Measurements from ENCODE around the gene RLN3.
"Not testable (repeated sequence)": the region's sequence is repeated elsewhere in the genome, so short reads cannot be mapped to it uniquely, and the experiment has no call there.

The RLN3 gene

GRCh38 chr19:13995017-13995728, 32.8 kb upstream of the RLN3 start:
- DNase-seq: no peak

GRCh38 chr19:13995878-13996765, 31.8 kb upstream of the RLN3 start:
- no peak for DNase-seq

GRCh38 chr19:13996928-13997630, 30.9 kb upstream of the RLN3 start:
- no peak for DNase-seq

GRCh38 chr19:13997631-13997962, 30.4 kb upstream of the RLN3 start:
- no peak for DNase-seq

DNA sequence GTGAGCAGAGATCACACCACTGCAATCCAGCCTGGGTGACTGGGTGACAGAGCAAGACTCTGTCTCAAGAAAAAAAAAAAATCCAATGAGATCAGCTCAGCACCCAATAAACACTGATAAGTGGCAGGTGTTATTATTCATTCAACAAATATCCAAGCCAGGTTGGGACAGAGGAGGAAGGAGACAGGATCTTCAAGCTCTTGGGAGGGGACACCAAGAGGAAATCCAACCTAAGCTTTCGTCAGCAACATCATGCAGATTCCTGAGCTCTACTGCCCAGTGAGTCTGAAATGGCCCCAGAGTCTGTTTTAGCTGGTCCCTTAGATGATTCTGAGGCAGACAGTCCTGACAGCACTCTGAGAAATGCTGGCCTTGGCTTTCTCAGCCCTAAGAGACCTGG, 29.5 kb upstream of the RLN3 start:
- DNase-seq: no peak

DNA sequence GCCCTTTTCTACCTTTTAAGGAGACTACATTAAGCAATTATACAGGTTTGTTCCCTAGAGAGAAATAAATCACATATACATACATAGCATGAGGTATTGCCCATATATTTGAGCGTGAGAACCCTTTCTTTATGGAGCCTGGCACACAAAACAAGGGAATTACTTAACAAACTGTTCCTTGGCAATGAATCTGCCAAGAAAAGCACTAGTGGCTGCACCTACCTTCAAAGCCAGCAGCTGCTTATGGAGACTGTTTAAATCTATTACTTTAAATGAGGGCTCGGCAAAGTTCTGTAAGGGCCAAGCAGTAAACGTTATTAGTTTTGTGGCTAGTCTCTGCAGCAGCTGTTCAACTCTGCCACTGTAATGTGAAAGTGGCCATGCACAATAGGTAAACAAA, 28.9 kb upstream of the RLN3 start:
- DNase-seq: no peak

DNA sequence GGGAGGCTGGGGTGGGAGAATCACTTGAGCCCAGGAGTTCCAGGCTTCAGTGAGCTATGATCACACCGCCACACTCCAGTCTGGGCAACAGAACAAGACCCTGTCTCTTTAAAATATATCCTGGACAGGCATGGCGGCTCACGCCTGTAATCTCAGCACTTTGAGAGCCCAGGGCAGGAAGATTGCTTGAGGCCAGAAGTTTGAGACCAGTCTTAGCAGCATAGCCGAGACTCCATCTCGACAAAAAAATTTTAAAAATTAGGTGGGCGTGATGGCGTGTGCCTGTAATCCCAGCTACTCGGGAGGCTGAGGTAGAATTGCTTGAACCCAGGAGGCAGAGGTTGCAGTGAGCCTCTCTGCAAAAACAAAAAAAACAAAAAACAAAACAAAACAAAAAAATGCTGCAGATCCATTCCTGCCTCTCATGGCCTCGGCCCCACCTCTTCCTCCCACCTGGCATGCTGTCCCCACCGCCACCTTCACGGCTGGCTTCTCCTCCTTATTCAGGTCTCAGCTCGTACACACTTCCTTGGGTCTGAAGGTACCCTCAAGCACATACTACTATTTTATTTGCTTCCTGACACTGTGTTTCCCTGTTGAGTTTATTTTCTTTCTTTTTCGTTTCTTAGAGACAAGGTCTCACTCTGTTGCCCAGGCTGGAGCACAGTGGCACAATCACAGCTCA, 27.1 kb upstream of the RLN3 start:
- DNase-seq: no peak

DNA sequence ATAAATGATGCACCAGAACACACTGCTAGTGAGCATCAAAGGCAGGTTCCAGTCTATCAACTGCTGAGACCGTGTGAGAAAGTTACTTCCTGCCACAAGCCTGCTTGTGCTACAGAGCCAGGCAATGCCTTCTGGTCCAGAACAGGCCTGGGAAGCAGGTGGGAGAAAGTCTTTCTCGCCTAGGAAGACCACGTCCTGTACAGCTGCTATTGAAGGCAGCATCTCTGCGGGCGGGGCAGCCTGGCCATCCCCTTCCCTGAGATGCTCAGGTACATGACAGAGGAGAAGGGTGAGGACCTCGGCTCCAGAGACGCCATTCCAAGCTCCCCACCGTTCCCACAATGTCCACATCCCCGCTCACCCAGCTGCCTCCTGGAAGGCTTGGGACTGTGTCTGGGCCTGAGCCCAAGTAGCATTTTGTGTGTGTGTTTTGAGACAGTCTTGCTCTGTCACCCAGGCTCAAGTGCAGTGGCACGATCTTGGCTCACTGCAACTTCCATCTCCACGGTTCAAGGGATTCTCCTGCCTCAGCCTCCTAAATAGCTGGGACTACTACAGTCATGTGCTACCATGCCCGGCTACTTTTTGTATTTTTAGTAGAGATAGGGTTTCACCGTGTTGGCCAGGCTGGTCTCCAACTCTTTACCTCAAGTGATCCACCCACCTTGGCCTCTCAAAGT, 25.2 kb upstream of the RLN3 start:
- no peak for DNase-seq

DNA sequence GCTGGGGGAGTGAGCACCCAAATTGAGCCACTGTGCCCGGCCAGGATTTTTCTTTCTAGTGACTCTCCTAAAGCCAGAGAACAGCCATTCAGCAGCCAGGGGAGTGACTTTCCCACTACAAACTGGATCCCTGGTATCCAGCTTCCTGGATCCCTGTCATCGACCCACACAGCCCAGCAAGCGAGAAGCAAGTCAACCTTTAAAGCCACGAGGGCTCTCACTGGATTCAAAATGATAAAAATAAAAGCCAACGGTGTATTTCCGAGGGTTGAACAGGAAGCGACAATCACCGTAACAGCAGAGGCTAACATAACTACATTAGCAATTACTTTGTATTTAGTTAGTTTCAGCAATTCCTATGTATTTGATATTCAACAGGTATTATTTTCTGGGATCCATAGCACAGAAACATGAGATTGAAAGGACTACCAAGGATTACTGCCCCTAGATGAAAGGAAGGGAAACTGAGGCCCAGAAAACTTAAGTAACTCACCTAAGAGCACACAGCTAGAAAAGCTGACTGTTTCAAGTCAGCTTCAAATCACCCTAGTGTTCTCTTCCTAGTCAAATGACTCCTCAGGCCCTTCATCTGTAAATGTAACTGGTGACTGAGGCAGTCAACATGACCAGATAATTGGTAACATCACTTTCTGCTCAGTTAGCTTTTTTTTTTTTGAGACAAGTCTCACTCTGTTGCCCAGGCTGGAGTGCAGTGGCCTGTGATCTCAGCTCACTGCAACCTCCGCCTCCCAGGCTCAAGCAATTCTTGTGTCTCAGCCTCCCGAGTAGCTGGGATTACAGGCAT, 24.5 kb upstream of the RLN3 start:
- DNase-seq: no peak

- DNase-seq: no peak
Observed at GRCh38 chr19:14004619-14005348, 23.2 kb upstream of the RLN3 start.

GRCh38 chr19:14005349-14006084, 22.4 kb upstream of the RLN3 start:
- peak; percentile 96 for DNase-seq

GRCh38 chr19:14006085-14006765, 21.7 kb upstream of the RLN3 start, which contains the start of gene RFX1:
TSS of gene RFX1 (minus strand) at chr19:14006320. CDS start at chr19:13993843, 12,477 bp downstream.
- DNase-seq: peak; percentile 100

GRCh38 chr19:14006766-14007562, 21.0 kb upstream of the RLN3 start:
- peak; percentile 98 for DNase-seq

DNA sequence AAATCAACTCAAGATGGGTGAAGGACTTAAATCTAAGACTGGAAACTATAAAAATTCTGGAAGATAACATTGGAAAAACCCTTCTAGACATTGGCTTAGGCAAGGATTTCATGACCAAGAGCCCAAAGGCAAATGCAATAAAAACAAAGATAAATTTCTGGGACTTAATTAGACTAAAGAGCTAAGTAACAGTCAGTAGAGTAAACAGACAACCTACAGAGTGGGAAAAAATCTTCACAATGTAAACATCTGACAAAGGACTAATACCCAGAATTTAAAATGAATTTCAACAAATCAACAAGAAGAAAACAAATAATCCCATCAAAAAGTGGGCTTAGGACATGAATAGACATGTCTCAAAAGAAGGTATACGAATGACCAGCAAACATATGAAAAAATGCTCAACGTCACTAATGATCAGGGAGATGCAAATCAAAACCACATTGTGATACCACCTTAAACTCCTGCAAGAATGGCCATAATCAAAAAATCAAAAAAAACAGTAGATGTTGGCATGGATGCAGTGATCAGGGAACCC, 15.5 kb upstream of the RLN3 start:
- DNase-seq: no peak

DNA sequence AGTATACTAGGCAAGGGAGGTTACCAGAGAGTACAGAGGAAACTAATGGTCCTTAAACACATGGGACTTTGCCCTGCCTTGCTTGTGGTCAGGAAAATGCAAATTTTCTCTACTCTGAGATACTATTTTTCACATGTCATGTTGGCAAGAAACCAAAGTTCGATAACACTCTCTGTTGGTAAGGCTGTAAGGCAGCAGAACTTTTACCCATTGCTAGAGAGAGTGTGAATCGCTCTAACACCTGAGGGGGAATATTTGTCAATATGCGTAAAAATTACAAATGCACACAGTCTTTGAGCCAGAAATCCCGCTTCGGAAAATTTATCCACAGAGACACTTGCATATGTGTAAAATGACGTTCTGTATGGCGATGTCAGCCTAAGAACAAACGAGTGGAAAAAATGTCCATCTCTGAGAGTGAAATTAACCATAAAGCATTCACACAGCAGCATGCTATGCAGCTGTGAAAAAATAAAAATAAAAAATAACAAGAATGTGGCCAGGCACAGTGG, 12.4 kb upstream of the RLN3 start:
- DNase-seq: no peak

DNA sequence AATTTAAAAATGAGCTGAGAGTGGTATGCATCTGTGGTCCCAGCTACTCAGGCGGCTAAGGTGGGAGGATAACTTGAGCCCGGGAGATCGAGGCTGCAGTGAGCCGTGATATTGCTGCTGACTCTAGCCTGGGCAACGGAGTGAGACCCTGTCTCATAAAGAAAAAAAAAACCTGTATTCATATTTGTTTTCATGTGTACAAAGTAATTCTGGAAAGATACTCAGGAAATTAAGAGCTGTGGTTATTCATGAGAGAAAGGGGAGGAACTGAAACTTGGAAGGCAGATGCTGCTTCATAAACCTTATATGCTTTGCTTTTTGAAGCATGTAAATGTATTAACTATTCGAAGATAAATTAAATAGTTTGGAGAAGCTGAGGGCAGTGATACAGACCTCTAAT, 8.8 kb upstream of the RLN3 start:
- no peak for DNase-seq

- not testable (repeated sequence) for DNase-seq
Observed at GRCh38 chr19:14019739-14020138, 8.2 kb upstream of the RLN3 start.

GRCh38 chr19:14021474-14021873, 6.5 kb upstream of the RLN3 start:
- peak; percentile 88 for DNase-seq

Data from NCI-H82 (cell line).